ENCODE measurements around the gene ASB3. TPM values are rescaled to one million over a fixed set of nuclear protein-coding genes. Genes with fewer than 3 reads are reported as not detected.
"Not testable (repeated sequence)": the region's sequence is repeated elsewhere in the genome, so short reads cannot be mapped to it uniquely, and the experiment has no call there.

Gene ASB3
- total RNA-seq, 1 donor from 2014 or later: 80.7 TPM

DNA sequence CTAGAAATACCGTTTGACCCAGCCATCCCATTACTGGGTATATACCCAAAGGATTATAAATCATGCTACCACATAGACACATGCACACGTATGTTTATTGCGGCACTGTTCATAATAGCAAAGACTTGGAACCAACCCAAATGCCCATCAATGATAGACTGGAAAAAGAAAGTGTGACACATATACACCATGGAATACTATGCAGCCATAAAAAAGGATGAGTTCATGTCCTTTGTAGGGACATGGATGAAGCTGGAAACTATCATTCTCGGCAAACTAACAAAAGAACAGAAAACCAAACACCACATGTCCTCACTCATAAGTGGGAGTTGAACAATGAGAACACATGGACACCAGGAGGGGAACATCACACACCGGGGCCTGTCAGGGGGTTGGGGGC, 119.6 kb downstream of the ASB3 start:
- FAIRE-seq; DNase-seq (ENCODE audit: low spot score in 2 of 2): not testable (repeated sequence)

DNA sequence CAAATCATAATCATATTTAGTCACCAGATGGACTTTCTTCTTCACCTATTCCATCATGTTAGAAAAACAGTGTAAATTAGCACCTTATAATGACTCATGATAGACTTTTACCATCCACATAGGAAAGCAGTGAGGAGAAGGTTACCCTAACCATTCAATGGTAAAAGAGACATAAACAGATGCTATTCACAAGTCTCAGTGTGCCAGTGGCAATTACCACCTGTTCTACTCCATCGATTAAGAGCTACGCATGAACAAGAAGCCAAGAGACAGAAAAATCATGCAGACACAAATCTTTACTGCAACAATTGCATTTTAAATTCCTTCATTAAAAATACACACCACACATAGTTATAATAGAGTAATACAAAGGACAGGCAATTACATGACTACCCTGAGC, 125.9 kb downstream of the ASB3 start:
- FAIRE-seq (no peak), DNase-seq (ENCODE audit: low spot score in 2 of 2) (no peak)

DNA sequence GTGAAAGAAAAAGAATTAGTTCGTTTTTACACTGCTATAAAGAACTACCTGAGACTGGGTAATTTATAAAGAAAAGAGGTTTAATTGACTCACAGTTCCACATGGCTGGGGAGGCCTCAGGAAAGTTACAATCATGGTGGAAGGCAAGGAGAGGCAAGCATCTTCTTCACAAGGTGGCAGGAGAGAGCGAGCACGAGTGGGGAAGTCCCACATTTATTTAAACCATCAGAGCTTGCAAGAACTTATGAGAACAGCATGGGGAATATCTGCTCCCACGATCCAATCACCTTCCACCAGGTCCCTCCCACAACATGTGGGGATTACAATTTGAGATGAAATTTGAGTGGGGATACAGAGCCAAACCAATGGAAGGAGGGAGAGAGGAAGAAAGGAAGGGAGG, 128.3 kb downstream of the ASB3 start:
- not testable (repeated sequence) for FAIRE-seq

DNA sequence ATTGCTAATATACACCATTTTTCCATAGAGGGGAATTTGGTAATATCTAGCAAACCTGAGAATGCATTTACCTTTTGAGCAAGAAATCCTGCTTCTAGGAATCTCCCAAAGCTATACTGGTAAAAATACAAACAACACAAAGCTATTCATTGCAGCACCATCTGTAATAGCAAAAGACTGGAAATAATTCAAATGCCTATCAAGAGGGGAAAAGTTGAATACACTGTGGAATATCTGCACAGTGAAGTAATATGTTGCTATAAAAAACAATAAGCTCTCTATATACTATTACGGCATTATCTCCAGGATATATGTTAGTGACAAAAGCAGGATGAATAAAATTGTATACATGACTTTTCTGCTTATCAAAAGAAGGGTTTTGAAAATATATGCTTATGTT, 131.5 kb downstream of the ASB3 start:
- DNase-seq (ENCODE audit: low spot score in 2 of 2) (no peak), FAIRE-seq (no peak)

More for the DNA sequence above, 128.3 kb downstream of the ASB3 start:
- DNase-seq (ENCODE audit: low spot score in 2 of 2): not testable (repeated sequence)

DNA sequence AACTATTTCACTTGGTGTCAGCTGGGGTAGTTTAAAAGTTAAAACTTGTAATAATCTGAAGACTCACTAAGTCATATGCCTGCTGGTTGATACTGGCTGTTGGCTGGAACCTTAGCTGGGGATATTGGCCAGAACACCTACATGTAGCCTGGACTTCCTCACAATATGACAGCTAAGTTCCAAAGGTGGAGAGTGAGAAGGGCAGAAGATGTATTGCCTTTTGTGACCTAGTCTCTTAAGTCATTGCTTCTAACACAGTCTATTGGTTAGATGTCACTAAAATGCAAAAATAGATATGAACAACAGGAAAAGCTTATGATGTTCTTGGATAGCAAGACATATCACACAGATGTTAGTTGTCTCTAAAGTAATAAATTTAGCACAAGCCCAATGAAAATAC, 132.4 kb downstream of the ASB3 start:
- FAIRE-seq: no peak

DNA sequence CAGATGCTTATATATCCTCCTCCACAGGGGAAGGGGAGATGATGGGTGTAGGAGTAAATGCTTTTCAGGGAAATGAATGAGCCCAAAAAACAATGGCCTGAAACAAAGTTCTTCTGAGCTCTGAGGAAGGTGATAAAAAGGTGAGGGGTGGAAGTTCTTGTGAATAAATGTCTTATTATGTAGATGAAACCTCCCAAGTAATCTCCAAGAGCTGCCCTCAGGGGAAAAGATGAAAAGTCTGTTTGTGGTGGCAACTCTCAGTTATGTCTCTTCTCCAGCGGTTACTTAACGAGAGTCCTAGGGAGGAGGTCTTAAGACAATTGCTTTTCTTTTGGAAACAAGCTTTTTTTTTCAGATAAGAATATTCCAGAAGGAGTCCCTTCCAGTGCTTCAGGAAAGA, 134.6 kb downstream of the ASB3 start:
- no peak for DNase-seq (ENCODE audit: low spot score in 2 of 2)
- no peak for FAIRE-seq

More for the DNA sequence above, 132.4 kb downstream of the ASB3 start:
- no peak for DNase-seq (ENCODE audit: low spot score in 2 of 2)

DNA sequence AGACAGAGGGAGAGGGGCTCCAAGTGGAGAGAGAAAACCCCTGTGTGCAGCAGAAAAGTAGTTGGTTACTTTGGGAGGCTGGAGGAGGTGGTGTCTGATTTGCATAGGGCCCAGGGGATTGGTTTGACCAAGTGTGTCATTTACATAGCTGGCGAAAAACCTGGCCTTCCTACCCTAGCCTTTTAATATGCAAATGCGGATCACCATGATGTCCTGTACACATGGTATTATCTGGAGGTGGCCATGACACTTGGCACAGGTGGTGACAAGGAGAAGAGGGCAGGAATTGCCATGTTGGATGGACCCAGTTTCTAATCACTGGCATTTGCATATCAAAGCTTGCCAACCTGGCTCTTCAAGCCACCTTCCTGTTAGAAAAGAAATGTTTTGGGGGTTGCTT, 140.0 kb downstream of the ASB3 start:
- DNase-seq (ENCODE audit: low spot score in 2 of 2) (no peak), FAIRE-seq (no peak)

DNA sequence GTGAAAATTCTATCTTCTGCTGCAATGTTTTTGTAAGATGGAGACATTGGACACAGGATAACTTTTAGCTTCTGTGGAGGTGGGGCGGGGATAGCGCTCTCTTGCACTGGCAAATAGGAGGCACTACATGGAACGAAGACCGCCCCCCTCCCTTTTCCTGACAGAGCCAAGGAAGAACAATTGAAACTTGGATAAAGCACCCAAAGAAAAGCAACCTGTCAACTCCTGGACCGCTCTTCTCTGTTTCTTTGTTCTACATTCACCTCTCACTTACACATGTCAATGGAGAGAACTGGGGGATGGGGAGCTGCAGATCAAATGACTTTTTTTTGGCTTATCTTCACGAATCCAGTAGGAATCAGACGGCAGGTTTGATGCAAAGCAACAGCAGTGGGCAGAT, 145.5 kb downstream of the ASB3 start:
- DNase-seq (ENCODE audit: low spot score in 2 of 2) (no peak), FAIRE-seq (no peak)

DNA sequence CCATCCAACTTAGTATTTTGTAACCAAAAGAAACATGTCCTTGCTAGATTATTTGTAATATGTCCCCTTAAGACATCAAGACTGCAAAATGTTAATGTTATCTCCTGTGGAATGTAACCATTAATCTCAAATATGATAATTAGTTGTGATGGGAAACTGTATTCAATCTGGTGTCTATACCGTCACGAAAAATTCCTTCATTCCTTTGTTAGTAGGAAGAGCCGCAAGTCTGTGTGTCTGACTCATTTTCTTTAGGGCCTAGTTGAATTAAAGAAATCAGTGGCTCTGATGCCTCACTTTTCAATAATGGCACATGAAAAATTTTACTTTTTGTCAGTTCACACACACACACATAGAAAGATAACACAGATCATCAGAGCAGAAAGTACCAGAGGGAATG, 146.3 kb downstream of the ASB3 start:
- FAIRE-seq (no peak), DNase-seq (ENCODE audit: low spot score in 2 of 2) (no peak)

DNA sequence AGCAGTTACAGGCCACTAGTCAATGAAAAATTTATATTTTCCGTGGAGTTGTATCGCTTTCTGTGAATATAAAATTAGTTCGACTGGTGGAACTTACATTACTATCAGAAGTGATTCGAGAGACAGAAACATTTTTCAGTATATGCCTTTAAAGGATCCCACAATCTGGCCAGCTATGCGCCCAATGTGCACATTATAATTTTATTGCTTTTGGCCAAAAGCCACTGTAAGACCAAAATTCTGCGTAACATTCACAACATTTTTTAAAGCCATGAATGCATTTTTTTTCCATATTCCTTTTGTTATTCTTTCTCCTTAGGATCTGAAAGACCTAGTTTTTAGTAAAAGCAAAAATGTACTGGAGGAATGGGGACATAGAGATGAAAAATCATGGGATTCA, 150.2 kb downstream of the ASB3 start:
- DNase-seq (ENCODE audit: low spot score in 2 of 2) (no peak), FAIRE-seq (no peak)

DNA sequence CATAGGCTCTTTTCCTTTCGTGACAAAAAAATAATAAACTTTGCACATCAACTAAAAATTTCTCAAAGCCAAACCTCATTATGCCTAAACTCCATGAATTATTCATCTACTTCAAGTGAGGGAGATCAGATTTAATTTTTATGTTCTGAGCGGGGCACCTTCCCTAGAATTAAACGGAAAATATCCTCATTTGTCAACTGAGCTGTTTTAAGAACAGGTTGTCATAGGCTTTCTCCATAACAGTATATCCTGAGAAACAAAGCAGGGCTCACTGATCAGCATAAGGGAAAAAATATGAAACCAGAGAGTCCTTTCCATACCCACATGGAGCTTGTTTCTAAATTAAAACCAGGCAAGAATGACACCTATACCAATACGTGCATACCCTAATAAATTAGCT, 150.6 kb downstream of the ASB3 start:
- no peak for FAIRE-seq
- no peak for DNase-seq (ENCODE audit: low spot score in 2 of 2)

DNA sequence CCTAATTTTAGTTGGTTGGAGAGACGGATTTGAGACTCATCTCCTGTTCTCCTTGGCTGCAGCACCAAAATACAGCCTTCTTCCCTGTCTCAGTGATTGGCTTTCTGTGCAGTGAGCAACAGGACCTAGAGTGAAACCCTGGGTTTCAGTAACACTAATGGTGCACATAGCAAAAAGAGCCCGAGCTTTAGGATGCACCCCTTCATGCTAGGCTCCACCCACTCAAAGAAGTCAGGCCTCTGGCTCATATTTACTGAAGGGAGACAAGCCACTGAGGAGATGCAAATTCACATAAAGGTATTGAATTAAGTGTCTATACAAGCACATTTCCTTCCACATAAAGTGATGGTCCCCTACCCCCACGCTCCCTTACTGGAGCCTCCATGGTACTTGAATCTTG, 151.1 kb downstream of the ASB3 start:
- no peak for DNase-seq (ENCODE audit: low spot score in 2 of 2)
- no peak for FAIRE-seq

DNA sequence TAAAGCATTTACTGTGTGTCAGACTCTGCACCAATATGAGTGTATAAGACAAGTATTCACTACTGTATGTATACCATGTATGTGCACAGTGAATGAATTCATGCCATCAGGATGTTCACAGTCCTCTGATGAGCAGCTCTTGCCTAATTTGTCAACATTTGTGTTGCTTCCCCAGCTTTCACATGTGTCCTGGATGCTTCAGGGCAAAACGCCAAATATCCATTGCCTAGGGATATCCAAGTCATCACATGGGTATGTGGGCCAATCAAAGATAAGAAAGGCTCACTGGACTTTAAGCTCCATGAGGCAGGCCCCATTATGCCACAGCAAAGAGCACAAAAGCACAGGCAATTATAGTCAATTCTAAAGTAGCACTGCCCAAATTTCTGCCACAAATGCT, 153.3 kb downstream of the ASB3 start:
- no peak for DNase-seq (ENCODE audit: low spot score in 2 of 2)
- FAIRE-seq: no peak

DNA sequence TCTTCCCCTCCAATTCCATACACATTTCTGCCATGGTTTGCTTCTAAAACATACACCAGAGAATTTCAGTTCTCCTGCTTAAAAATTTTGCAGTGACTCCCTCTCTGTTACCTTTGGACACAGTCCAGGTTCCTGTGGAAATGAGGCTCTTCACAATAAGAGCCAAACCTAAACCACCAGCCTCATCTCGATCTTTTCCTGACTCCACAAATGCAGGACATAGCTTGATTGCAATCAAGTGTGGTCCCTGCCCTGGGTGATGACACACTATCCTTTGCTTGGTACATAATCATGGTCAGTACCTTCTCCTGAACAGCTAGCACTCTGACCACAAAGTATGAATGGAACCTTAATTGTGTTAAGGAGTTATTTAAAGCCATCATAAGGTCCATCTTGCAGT, 154.0 kb downstream of the ASB3 start:
- DNase-seq (ENCODE audit: low spot score in 2 of 2) (no peak), FAIRE-seq (no peak)

DNA sequence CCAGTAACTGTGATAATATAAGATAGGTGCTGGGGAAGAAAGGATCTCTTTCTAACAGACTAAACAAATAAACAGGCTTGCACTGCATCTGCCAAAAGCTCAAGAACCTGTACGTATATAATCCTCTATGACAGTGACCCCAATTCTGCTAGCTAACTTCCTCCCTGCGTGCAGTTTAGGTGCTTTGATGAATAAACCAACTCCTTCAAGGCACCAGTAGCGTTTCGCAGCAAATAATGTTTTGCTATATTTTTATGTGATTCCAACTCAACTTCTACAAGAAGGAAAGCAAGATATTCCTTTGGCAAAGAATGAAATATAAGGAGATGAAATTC, 154.7 kb downstream of the ASB3 start:
- no peak for DNase-seq (ENCODE audit: low spot score in 2 of 2)
- no peak for FAIRE-seq

DNA sequence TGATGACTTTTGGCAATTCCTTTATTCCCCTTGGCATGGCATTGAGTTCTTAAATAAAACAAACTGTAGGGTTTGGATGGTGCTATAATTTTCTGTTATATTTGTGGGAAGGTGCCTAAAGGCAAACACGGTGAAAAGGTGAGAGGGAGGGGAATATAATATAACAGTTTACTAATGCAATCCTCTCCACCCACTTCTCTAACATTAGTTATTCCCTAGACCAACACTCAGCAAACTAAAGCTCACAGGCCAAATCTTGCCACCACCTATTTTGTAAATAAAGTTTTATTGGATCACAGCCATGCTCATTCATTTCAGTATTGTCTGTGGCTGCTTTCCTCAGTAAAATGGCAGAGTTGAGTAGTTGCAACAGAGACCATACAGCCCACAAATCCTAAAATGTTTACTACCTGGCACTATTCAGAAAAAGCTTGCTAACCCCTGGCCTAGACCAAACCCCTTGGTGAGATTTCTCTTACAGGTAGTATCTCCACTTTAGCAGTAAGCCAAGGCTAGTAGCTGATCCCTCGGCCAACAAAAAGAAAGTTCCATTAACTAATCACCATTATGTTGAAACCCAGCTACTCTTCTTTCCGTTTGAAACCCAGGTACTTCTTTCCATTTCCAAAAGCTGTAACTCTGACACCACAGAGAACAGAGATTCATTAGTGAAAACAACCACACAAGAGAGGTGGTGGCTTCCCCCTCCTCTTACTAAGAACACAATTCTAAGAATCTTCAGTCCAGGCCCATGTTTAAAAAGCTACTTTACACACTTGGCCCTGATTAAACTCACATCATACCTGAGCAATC, 155.2 kb downstream of the ASB3 start:
- DNase-seq (ENCODE audit: low spot score in 2 of 2) (no peak), FAIRE-seq (no peak)

DNA sequence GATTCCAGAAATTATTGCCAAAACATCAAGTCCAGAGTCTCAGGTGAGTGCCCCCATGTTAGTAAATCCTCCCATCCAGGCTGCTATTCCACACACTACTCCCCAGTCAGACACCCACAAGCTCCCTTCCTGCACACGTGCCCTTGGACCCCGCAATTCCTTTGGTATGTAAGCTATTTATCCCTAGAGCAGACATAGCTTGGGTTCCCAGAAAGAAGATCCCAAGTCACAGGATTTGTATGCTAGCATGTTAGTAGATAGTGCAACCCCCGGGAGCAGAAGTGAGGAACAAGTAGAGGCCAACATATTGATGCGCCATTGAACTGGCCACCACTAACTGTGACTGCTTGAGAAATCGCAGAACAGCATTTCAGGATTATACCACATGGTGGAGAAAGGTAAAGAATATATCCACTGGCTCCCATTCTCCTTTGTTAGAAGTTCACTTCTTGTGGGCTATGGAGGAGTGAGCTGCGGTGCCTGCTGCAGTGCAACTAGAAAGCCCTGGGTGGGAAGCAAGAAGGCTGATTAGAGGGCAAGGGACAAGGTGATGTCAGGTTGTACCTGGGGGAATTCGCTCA, 156.6 kb downstream of the ASB3 start:
- FAIRE-seq (no peak), DNase-seq (ENCODE audit: low spot score in 2 of 2) (no peak)

DNA sequence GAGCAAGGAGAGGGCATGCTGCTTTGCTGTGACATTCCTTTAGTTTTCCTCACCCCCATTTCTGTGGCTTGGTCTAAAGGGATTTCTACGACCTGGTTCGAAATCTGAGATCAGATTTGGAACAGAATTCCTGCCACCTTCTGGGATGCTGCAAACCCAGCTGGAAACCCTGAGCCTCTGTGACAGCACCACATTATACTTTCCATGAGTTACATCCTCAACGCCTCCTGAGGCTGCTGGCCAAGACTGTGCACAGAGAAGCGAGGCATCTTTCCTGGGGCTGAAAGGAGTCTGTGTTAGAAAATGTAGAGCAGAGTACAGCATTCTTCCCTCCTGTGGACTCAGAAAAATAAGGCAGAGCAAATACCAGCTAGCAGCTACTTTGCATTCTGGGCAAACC, 157.3 kb downstream of the ASB3 start:
- FAIRE-seq: no peak
- DNase-seq (ENCODE audit: low spot score in 2 of 2): no peak

DNA sequence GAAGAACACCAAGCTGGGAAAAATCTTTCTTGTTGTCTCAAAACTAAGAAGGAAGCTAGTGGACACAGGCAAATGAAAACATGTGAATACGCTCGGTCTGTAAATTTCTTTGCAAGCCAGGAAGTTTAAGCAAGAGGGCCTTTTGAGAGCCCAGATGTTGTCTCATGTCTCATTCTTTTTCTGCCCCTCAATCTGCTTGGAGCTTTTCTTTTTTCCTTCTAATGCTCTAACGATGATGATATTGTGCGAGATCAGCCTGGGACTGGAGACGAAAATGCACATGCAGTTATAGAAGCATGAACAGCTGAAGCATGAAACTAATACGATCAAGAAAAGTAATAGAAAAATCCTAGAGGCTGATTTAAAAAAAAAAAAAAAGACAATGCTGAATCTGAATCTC, 157.8 kb downstream of the ASB3 start:
- DNase-seq (ENCODE audit: low spot score in 2 of 2) (no peak), FAIRE-seq (no peak)

DNA sequence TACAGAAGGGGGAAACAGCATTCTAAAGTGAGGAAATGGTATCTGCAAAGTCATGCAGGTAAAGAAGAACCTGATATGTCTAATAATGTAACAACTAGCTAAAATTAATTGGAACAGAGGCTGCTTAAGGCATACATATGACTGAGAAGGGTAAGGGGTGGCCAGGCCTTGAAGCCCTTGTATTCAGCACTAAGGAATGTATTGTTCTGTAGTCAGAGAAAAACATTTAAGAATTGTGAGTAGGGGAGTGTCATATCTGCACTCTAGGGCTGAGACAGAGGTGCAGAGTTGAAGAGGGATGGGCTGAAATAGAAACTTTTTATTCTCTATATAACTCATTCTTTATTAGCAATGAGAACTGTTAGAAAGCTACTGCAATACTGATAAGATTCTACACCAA, 164.6 kb downstream of the ASB3 start:
- DNase-seq (ENCODE audit: low spot score in 2 of 2): no peak
- FAIRE-seq: no peak

DNA sequence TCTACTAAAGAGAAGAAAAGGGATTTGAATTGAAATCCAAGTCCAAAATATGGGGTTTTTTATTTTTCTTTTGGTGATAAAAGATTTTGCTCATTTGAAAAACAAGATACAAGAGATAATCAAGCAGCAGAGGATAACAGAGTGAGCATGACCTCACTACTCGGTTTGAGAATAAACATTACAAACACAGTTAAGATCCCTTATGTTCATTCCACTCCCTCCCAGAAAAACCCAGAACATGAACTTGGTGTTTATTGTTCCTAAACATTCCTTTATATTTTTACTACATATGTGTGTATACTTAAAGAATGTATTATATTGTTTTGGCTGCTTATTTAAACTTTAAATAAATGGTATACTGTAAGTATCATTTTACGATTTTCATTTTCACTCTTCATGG, 165.8 kb downstream of the ASB3 start:
- FAIRE-seq (no peak), DNase-seq (ENCODE audit: low spot score in 2 of 2) (no peak)

All from frontal cortex (tissue), 4 donors.